MM.1S (cell line): ENCODE data around the gene ATRX.
"Not testable (repeated sequence)": the region's sequence is repeated elsewhere in the genome, so short reads cannot be mapped to it uniquely, and the experiment has no call there.

Experiments
- CTCF ChIP-seq: fragments of 300-600 bp; sonication (generic); IDR thresholded peaks from 2 replicates; pipeline ENCODE4 v1.5.1; 2016; ENCODE audit warnings: antibody characterized with exemption, low read length, mixed read lengths
- EZH2 ChIP-seq: fragments of 300-600 bp; sonication (generic); optimal IDR thresholded peaks from 2 replicates; pipeline ENCODE3; 2017; ENCODE audit warnings: low read depth, mild to moderate bottlenecking, antibody characterized with exemption, low read length, mixed read lengths

- TF ChIP-seq CTCF, EZH2: not testable (repeated sequence)
Observed at GRCh38 chrX:77621453-77621852, 164.6 kb downstream of the ATRX start.
